Body of pancreas (tissue), 4 donors: ENCODE measurements around the gene VAPA.

Experiments used
- CTCF ChIP-seq, 7 experiments: fragments of 450-650 bp in 4 of 7; fragments of 200-600 bp in 3 of 7; sonication (generic) in 3 of 7; IDR thresholded peaks; one replicate each; pipeline ENCODE4 v1.5.1; 2016 to 2019; ENCODE audit warnings: antibody characterized with exemption in 7 of 7
- POLR2A ChIP-seq, 3 donors: fragments of 450-650 bp; IDR thresholded peaks; one replicate each; pipeline ENCODE4 v1.6.1; 2016; ENCODE audit warnings: antibody characterized with exemption in 3 of 3, mild to moderate bottlenecking in 2 of 3

- TF ChIP-seq CTCF (IDR thresholded peaks at IDR 0.05), result no peak
- no peak for TF ChIP-seq POLR2A (IDR thresholded peaks at IDR 0.05)
Measured at GRCh38 chr18:9968081-9968848, 54.4 kb downstream of the VAPA start.
